AG04450 (cell line): ENCODE measurements around the gene MAK. TPM values are rescaled to one million over a fixed set of nuclear protein-coding genes. Genes with fewer than 3 reads are reported as not detected.
"Not testable (repeated sequence)": the region's sequence is repeated elsewhere in the genome, so short reads cannot be mapped to it uniquely, and the experiment has no call there.

Source experiments
- CTCF ChIA-PET: fragments of 300-600, 350-600 bp; formaldehyde crosslinking; extraction: SDS; loops from one replicate; lab custom pipeline; 2022; ENCODE audit warnings: antibody characterized with exemption, inconsistent platforms; lab: Charles Lee
- POLR2A ChIA-PET: fragments of 350-600 bp; formaldehyde crosslinking; extraction: SDS; loops from one replicate; lab custom pipeline; 2021; ENCODE audit warnings: antibody characterized with exemption, inconsistent platforms; lab: Yijun Ruan, JAX
- DNase-seq: peaks from one replicate; pipeline ENCODE4 v3.0.0-alpha.2; 2011; ENCODE audit warnings: low read depth, low spot score
- H3K27ac ChIP-seq: one replicate; pipeline ENCODE4 v1.5.1; 2012; ENCODE audit warnings: low read depth, low read length, control low read depth
- H3K27me3 ChIP-seq: one replicate; pipeline ENCODE4 v1.6.0; 2012; ENCODE audit warnings: low read length; ENCODE audit not compliant: control insufficient read depth, insufficient read depth
- H3K4me3 ChIP-seq: 2 replicates; pipeline ENCODE4 v1.5.1; 2011; ENCODE audit warnings: mild to moderate bottlenecking, low read depth, low read length, control low read depth
- H3K9me3 ChIP-seq: 2 replicates; pipeline ENCODE4 v1.5.1; 2012; ENCODE audit warnings: low read length; ENCODE audit not compliant: control insufficient read depth, insufficient read depth
- CTCF ChIP-seq: IDR thresholded peaks from 2 replicates; pipeline ENCODE4 v1.5.1; 2011; ENCODE audit warnings: low read depth, low read length, control low read depth, inconsistent platforms
- polyA plus RNA-seq: library from polyadenylated mRNA; depleted of rRNA; stranded (reverse); fragments of >200 nt; gene quantifications from 2 replicates; pipeline ENCODE4 v1.2.3, GENCODE V29; 2011

The MAK gene
- polyA plus RNA-seq, 1 experiment, result not detected

- TF ChIP-seq CTCF, result no peak
- POLR2A ChIA-PET, result no interaction called here
- H3K27ac ChIP-seq, result no peak overlapping the region
- no peak overlapping the region for H3K4me3 ChIP-seq
- no peak for DNase-seq
- H3K27me3 ChIP-seq, result no peaks in the 10 kb centered on the region
- no peaks in the 10 kb centered on the region for H3K9me3 ChIP-seq
- CTCF ChIA-PET, result no interaction called here
Measured at GRCh38 chr6:10862361-10862760, 24.0 kb upstream of the MAK start.

- POLR2A ChIA-PET, result no interaction called here
- Histone ChIP-seq H3K27me3 (no peaks in the 10 kb centered on the region), H3K27ac (no peak overlapping the region), H3K4me3 (no peak overlapping the region), H3K9me3 (no peaks in the 10 kb centered on the region)
- no peak for DNase-seq
- CTCF ChIA-PET, result no interaction called here
- no peak for TF ChIP-seq CTCF
Measured at GRCh38 chr6:10861086-10861485, 22.7 kb upstream of the MAK start.

- Histone ChIP-seq H3K9me3 (no peaks in the 10 kb centered on the region), H3K27ac (no peak overlapping the region), H3K4me3 (no peak overlapping the region), H3K27me3 (no peaks in the 10 kb centered on the region)
- POLR2A ChIA-PET, result no interaction called here
- DNase-seq, result no peak
- CTCF ChIA-PET, result interaction anchor here (0.5 kb wide), 1 partner anchor 40 kb away, joined by 4 read pairs; no protein-coding TSS in a partner anchor
- TF ChIP-seq CTCF, result no peak
Measured at GRCh38 chr6:10857259-10857658, 18.9 kb upstream of the MAK start.

- Histone ChIP-seq H3K9me3 (no peaks in the 10 kb centered on the region), H3K27me3 (no peaks in the 10 kb centered on the region), H3K27ac (no peak overlapping the region), H3K4me3 (no peak overlapping the region)
- ChIA-PET CTCF (interaction anchor here (0.6 kb wide), 1 partner anchor 54 kb away, joined by 4 read pairs; no protein-coding TSS in a partner anchor), POLR2A (no interaction called here)
- TF ChIP-seq CTCF, result no peak
- no peak for DNase-seq
Measured at GRCh38 chr6:10854922-10855632, 16.7 kb upstream of the MAK start.

- H3K27me3 ChIP-seq, H3K27ac ChIP-seq, H3K4me3 ChIP-seq, CTCF ChIA-PET, POLR2A ChIA-PET, H3K9me3 ChIP-seq, DNase-seq: not testable (repeated sequence)
Measured at GRCh38 chr6:10853849-10854300, 15.5 kb upstream of the MAK start.
